T-helper 1 cell treated with Interleukin-12 subunit alpha and Interleukin-12 subunit beta and Interleukin-4 antibody, amounts not matched to agents 30 μg/mL and 1 μg/mL, for 36 hours (primary cell): ENCODE data around the gene SYT3.

Source experiments
- H3K27ac Mint-ChIP-seq: one replicate; pipeline ENCODE4 v1.8.0; 2021; ENCODE audit warnings: mild to moderate bottlenecking, mixed read lengths
- H3K27me3 Mint-ChIP-seq: one replicate; pipeline ENCODE4 v1.8.0; 2021; ENCODE audit warnings: low read depth, mixed read lengths
- H3K36me3 Mint-ChIP-seq: one replicate; pipeline ENCODE4 v1.8.0; 2021; ENCODE audit warnings: low read depth, mixed read lengths
- H3K4me1 Mint-ChIP-seq: one replicate; pipeline ENCODE4 v1.8.0; 2021; ENCODE audit warnings: low read depth, mixed read lengths
- H3K4me3 Mint-ChIP-seq: one replicate; pipeline ENCODE4 v1.8.0; 2021; ENCODE audit warnings: mild to moderate bottlenecking, moderate library complexity, mixed read lengths
- H3K9me3 Mint-ChIP-seq: one replicate; pipeline ENCODE4 v1.8.0; 2021; ENCODE audit warnings: mixed read lengths

Gene SYT3

GRCh38 chr19:50573741-50574461 lies 65.8 kb downstream of the SYT3 start:
- Mint-ChIP-seq H3K4me3 (no peak overlapping the region), H3K9me3 (no peaks in the 10 kb centered on the region), H3K27me3 (peaks cover 11% of the 10 kb centered on the region), H3K27ac (no peak overlapping the region), H3K36me3 (no peaks in the 10 kb centered on the region), H3K4me1 (no peaks in the 10 kb centered on the region)
